Middle frontal gyrus (tissue), 1 donor: Measurements from ENCODE around the gene PTPRT.

Experiments
- DNase-seq: peaks from one replicate; pipeline ENCODE4 v3.0.0-alpha.2; 2015; ENCODE audit warnings: low spot score; ENCODE audit errors: extremely low spot score

The PTPRT gene

GRCh38 chr20:42134265-42135098 is 1055.2 kb downstream of the PTPRT start:
- no peak for DNase-seq

- DNase-seq: no peak
Observed at GRCh38 chr20:42130810-42131596, 1058.7 kb downstream of the PTPRT start.

GRCh38 chr20:42125426-42125825 is 1064.3 kb downstream of the PTPRT start:
- DNase-seq: no peak

- DNase-seq: peak; percentile 16
Observed at GRCh38 chr20:42123981-42124473, 1065.7 kb downstream of the PTPRT start.

DNA sequence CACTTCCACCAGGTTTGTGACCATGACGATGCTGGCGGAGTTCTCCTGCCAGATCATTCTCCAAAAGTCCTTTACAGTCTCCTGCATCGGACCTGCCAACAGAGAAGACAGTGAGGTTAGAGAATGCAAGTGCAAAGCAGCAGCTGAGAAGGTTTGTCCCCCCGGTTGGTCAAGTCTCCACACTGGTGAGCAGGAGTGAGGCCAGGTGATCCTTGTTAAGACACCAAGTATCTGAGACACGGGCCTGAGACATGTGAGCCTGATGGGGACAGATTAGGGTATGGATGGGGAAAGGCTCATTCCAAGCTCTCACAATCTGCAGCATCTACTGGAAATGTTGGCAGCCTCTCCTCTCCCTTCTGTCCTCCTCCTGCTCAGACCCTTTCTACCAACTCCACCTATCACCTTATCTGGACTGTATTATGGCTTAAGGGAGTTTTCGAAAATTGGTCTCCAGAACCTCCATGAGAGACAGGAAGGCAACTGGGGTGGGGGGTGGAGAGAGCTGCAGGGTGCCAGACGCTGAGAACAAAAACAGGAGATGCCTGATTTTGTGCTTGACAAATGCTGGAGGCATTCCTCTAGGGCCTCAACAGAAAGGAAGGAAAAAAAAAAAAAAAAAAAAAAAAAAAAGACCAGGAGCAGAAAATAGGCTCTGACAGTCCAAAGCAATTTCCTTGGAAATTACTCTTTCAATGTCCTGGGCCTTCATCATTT is 1071.1 kb downstream of the PTPRT start:
- DNase-seq: no peak

DNA sequence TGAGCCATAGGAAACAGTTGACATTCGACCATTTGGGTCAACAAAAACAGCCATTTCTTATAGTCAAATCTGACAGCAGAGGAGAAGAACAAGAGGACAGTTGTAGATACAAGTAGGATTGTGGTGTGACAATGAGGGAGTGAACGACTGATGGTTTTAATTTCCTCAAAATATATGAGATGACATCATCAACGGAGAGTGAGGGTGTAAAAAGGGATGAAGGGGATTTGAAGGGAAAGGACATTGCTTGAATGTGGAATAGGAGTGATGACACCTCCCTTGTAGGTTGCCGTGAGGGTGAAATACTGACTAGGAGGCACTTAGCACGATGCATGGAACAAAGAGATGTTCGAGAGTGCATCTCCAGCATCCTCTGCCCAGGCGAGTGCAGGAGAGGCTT is 1071.7 kb downstream of the PTPRT start:
- DNase-seq: no peak

DNA sequence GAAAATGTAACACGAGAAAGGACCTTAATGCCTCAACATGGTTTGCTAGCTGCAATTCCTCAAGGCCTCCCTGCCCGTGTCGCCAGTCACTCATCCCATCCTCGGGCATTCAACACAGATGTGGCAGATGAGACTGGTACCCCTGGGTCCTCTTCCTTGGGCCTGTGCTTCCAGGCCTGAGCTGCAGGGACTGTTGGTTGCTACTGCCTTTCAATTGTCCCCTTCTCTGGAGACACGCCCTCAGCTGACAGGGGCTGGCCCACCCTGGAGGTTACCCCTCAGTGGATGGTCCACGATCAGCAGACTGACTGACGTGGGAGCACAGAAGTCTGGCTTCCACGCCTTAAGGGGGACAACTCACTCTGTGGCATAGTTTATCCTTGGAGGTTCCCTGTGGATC is 1076.5 kb downstream of the PTPRT start:
- no peak for DNase-seq

DNA sequence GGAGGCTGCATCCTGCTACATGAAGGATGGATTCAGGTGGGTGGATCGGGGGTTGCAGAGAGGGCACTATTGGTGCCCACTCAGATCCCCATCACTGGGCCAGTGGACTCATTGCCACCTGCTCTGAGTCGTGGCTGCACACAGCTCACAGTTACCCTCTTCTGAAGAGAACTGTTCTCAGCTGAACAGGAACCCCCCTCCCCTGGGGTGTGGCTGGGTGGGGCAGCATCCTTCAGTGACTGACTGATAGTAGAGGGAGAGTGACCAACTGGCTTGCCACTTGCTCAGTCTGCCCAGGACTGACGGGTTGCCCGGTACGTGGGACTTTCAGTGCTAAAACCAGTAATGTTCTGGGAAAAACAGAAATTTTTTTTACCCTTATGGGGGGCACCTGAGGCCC is 1077.5 kb downstream of the PTPRT start:
- DNase-seq: no peak

DNA sequence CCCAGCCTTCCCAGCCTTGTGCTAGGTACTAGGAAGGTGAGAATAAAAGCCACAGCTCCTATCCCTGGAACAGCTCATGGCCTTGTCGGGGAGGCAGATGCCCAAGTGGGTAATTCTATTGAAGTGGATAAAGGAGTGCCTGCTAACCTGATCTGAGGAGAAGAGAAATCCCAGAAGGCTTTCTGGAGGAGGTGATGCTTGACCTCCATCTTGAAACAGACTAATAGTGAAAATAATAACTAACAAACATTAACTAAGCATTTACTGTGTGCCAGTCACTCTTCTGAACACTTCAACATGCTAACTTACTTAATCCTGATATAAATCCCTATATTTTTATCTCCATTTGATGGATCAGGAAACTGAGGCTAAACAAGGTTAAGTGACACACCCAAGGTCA is 1078.4 kb downstream of the PTPRT start:
- DNase-seq: no peak

- no peak for DNase-seq
Observed at GRCh38 chr20:42110301-42110700, 1079.4 kb downstream of the PTPRT start.

- no peak for DNase-seq
Observed at GRCh38 chr20:42102000-42102399, 1087.7 kb downstream of the PTPRT start.

DNA sequence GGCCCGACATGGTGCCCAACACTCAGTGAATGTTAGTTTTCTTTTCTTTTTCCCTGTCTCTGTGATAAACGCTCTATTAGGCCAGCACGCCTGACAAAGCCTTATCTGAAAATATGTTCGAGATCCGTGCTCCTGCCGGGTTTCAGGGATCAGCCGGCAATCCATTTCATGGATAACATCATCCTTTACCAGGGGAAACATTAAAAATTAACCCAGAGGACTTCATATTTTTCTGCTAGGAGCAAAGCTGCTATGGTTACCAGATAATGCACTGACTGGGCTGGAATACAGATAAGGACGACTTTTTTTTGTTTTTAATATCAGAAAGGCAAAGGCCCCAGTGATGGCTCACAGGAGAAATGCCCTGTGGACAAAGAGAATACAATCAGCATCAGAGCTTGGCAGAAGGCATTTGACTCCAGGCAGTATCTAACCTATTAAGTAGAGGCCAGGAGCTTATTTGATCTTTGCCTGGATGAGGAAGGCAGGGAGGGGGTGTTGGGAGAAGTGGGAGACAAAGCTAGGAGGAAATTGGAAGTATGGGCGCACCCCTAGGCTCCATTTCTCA is 1089.5 kb downstream of the PTPRT start:
- DNase-seq: no peak

DNA sequence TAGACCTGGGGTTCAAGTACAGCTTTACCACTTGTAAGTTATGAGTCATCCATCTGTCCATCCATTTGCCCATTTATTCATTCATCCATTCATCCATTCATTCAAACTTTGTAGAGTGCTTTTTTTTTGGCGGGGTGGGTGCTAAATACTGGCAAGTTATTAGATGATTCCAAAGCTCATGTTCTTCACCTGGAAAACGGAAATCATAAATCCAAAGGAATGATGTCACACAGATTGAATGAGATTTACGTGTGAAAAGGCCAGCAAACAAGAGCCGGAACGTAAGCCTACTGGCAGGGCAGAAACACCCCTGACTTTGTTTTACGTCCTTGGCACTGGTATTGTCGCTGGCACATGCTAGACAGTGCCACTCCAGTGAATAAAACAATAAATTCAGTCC is 1090.6 kb downstream of the PTPRT start:
- DNase-seq: no peak

DNA sequence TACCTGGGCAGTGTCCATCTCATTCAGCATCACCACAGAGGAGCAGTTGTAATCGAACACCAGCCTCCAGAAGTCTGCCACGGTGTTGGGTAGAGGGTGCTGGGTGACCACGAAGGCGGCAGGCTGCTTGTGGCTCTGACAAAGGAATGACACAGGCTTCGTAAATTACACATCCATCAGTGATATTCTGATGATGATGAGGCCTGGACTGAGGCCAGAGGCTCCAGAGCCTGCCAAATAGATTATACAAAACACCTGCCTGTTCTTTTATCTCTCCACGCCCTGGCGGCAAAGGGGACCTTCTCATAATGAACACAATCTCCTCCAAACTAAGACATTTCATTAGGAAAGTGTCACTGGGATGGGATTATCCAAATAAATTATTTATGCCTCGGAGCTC is 1091.3 kb downstream of the PTPRT start:
- no peak for DNase-seq

GRCh38 chr20:42097741-42098140 is 1092.0 kb downstream of the PTPRT start:
- no peak for DNase-seq

- no peak for DNase-seq
Observed at GRCh38 chr20:42095221-42095620, 1094.5 kb downstream of the PTPRT start.

DNA sequence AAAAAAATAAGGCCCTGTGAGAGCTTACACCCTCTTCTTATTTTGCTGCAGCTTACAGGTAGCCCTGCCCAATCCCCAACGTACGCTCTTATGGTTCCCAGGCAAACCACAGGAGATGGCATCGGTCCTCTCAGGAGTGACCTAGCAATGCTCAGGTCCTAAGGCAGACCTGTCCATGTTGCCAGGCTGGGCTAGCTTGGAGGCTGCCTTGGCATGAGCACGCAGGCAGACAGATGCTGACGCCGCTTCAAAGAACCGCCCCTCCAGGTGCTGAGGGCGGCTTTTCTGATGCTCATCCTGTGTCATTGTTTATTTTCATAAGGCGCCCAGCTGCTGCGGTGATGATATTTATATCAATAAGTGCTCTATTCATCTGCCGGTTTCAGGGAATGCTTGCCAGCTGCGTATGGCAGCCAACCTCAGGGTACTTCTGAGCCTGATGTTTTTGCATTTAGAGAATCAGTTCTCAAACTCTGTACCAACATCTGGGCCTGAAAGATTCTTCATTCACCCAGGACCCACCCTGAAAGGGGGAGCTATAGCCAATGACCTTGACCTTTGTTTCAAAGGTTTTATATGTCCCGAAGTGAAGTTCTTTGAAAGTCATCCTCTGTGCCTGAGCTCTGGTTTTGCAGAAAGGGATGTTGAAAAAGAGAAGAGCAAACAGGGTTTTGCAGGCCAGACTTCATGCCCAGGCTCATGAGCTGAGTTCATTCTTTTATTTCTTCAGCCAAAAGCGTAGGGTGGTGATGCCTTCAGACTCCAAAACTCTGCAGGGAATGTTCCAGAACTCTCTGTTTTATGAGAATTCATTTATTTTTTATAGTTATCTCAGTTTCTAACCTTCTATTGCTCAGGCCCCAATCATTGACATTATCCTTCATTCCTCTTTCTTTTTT is 1095.9 kb downstream of the PTPRT start:
- DNase-seq: no peak

GRCh38 chr20:42093041-42093440 is 1096.7 kb downstream of the PTPRT start:
- DNase-seq: no peak

GRCh38 chr20:42085366-42085765 is 1104.3 kb downstream of the PTPRT start:
- no peak for DNase-seq

- no peak for DNase-seq
Observed at GRCh38 chr20:42083280-42083679, 1106.4 kb downstream of the PTPRT start.
